ENCODE results near the gene CDK18.

DNA sequence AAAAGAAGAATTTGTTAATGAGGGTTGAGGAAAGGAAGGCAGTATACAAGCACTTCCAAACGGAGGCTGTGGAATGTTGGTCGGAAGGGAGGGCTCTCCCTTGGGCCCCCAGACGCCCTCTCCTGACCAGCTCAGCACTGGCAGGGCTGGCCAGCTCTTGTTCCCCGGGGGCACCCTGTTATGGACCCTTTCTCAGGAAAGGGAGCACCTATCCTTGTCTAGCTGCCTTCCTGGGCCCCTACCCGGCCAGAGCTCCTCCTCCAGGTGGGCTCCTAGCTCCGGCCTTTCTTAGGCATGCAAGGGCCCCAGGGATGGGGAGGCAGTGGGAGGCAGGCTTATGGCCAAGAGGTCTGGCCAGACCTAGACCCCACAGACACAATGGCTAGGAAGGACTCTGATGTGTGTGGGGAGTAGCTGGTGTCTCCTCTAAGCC, 49.5 kb upstream of the CDK18 start:
- TF ChIP-seq CTCF (IDR thresholded peaks at IDR 0.05; ENCODE audit: insufficient read depth, low read length) (no peak), POLR2AphosphoS5 (IDR thresholded peaks at IDR 0.05; ENCODE audit: low read depth) (no peak), GABPA (IDR thresholded peaks at IDR 0.05; ENCODE audit: low read depth) (no peak)
- TF ChIP-seq, protein P1, sequence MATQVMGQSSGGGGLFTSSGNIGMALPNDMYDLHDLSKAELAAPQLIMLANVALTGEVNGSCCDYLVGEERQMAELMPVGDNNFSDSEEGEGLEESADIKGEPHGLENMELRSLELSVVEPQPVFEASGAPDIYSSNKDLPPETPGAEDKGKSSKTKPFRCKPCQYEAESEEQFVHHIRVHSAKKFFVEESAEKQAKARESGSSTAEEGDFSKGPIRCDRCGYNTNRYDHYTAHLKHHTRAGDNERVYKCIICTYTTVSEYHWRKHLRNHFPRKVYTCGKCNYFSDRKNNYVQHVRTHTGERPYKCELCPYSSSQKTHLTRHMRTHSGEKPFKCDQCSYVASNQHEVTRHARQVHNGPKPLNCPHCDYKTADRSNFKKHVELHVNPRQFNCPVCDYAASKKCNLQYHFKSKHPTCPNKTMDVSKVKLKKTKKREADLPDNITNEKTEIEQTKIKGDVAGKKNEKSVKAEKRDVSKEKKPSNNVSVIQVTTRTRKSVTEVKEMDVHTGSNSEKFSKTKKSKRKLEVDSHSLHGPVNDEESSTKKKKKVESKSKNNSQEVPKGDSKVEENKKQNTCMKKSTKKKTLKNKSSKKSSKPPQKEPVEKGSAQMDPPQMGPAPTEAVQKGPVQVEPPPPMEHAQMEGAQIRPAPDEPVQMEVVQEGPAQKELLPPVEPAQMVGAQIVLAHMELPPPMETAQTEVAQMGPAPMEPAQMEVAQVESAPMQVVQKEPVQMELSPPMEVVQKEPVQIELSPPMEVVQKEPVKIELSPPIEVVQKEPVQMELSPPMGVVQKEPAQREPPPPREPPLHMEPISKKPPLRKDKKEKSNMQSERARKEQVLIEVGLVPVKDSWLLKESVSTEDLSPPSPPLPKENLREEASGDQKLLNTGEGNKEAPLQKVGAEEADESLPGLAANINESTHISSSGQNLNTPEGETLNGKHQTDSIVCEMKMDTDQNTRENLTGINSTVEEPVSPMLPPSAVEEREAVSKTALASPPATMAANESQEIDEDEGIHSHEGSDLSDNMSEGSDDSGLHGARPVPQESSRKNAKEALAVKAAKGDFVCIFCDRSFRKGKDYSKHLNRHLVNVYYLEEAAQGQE (IDR thresholded peaks at IDR 0.05; ENCODE audit: insufficient replicate concordance, low read depth) = no peak
